ENCODE data around the gene IFT122.

DNA sequence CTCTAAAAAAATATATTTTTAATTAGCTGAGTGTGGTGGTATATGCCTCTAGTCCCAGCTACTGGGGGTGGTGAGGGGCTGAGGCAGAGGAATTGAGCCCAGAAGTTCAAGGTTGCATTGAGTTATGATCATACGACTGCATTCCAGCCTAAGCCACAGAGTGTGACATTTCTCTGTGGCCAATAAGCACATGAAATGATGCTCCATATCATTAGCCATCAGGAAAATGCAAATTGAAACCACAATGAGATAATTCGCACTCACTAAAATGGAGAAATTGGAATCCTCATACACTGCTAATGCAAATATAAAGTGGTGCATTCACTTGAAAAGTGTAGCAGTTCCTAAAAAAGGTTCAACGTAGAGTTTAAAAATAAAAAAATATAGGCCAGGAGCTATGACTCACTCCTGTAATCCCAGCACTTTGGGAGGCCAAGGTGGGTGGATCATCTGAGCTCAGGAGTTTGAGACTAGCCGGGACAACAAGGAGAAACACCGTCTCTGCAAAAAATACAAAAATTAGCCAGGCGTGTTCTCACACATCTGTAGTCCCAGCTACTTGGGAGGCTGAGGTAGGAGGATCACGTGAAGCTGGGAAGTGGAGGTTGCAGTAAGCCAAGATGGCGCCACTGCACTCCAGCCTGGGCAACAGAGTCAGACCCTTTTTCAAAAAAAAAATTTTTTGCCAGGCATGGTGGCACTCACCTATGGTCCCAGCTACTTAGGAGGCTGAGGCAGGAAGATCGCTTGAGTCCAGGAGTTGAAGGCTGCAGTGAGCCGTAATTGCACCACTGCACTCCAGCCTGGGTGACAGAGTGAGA, 35.2 kb downstream of the IFT122 start:
- TF ChIP-seq POLR2AphosphoS5 (IDR thresholded peaks at IDR 0.05) (no peak), EP300 (IDR thresholded peaks at IDR 0.05) (no peak)
